Activated T-helper 2 cell treated with anti-CD3 and anti-CD28 coated beads, Interferon-gamma antibody, Interleukin-2, Interleukin-4, amounts not matched to agents 10 μg/mL and 5 μg/mL and 100 μg/mL, durations not matched to agents 14 hours and 24 hours and 36 hours (primary cell): ENCODE data around the gene ADAM11. TPM values are rescaled to one million over a fixed set of nuclear protein-coding genes. Genes with fewer than 3 reads are reported as not detected.

Experiments used
- DNase-seq: peaks from one replicate; pipeline ENCODE4 v3.0.0; 2021; ENCODE audit warnings: low spot score
- H3K27ac Mint-ChIP-seq: one replicate; pipeline ENCODE4 v1.8.0; 2021; ENCODE audit warnings: mixed read lengths
- H3K27me3 Mint-ChIP-seq: one replicate; pipeline ENCODE4 v1.8.0; 2021; ENCODE audit warnings: low read depth, mixed read lengths
- H3K36me3 Mint-ChIP-seq: one replicate; pipeline ENCODE4 v1.8.0; 2021; ENCODE audit warnings: low read depth, mixed read lengths
- H3K4me1 Mint-ChIP-seq: one replicate; pipeline ENCODE4 v1.8.0; 2021; ENCODE audit warnings: low read depth, mixed read lengths
- H3K4me3 Mint-ChIP-seq: one replicate; pipeline ENCODE4 v1.8.0; 2021; ENCODE audit warnings: low read depth, mild to moderate bottlenecking, moderate library complexity, mixed read lengths
- H3K9me3 Mint-ChIP-seq: one replicate; pipeline ENCODE4 v1.8.0; 2021; ENCODE audit warnings: mixed read lengths
- intact Hi-C: fragments of 100-400 bp; cut with micrococcal nuclease; formaldehyde crosslinking; loops from one replicate; pipeline ENCODE4 v1.15.1; 2023
- total RNA-seq: library from RNA; stranded (reverse); gene quantifications from 2 replicates; pipeline ENCODE4 v1.2.3, GENCODE V29; 2022

The ADAM11 gene
- total RNA-seq, 1 donor from 2014 or later = 0.09 TPM

DNA sequence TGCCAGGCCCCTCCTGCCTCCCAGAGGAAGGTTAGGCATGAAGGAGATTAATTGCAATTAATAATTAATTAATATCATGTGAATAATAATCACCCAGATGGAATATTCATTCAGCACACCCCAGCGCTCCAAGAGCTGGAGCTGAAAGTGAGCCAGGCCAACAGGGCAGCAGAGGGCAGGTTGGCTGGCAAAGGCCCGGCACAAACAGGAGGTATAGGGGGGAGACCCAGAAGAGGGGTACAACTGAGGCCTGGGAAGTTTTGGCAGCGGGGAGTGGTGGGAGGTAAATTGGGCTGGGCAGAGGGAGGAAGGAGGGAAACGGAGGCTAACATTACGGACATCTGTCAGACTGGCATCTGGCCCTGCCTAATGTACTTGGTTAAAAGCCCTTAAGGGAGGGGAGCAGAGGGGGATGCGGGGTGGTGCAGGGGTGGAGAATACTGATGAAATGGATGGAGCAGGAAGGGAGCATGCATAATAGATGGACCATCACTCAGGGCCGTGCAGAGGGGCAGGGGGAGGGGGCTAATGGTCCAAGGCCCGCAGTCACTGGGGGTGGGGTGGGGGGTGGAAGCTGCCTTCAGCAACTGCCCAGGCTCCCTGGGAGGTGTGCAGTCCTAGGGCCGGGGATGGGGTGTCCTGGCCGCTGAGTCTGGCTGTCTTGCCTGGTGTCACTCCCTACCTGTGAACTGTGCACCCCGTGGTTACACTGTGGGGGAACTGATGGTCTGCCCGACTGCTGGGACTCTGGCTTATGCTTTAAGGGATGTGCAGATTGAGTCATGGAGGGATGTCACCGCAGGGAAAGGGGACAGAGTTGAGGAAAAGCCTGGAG lies 1.9 kb downstream of the ADAM11 start:
- no peak for DNase-seq
- H3K4me3 Mint-ChIP-seq = no peak overlapping the region
- no peaks in the 10 kb centered on the region for H3K4me1 Mint-ChIP-seq
- H3K27ac Mint-ChIP-seq = no peak overlapping the region
- no peaks in the 10 kb centered on the region for H3K36me3 Mint-ChIP-seq
- H3K27me3 Mint-ChIP-seq = peaks cover 31% of the 10 kb centered on the region
- intact Hi-C loops = no loop called here
- no peaks in the 10 kb centered on the region for H3K9me3 Mint-ChIP-seq

DNA sequence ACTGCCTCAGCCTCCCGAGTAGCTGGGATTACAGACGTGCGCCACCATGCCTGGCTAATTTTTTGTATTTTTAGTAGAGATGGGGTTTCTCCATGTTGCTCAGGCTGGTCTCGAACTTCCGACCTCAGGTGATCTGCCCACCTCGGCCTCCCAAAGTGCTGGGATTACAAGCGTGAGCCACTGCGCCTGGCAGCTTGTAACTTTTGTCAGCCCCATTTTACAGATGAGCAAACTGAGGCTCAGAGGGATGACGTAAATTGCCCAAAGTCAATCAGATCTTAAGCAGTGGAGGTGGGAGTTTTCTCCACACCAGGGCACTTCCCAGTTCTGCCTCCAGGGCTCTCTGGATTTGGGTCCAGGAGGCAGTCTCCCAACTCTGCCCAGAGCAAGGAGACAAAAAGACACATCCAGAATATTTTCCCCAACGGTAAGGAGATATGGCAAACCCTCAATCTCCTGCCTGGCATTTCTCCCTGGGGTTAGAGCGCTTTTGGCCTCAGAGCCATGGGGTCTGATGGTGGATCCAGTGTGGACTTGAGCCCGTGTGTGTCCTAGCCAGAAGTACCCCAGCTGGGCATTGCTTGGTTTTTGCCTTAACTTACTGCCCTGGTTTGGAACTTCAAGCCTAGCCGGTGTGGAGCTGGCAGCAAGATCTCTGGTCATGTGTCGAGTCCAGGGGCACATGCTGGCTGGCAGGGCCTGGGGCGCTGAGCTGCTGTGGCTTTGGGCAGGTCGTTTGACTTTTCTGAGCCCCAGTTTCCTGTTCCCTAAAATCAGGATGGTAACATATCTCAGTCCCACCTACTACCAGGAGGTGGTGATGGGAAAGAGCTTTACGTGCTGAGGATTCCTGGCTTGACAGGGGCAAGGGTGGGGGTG lies 3.4 kb downstream of the ADAM11 start:
- Mint-ChIP-seq H3K4me3 (no peak overlapping the region), H3K4me1 (no peaks in the 10 kb centered on the region), H3K9me3 (no peaks in the 10 kb centered on the region), H3K36me3 (no peaks in the 10 kb centered on the region), H3K27ac (no peak overlapping the region), H3K27me3 (peaks cover 30% of the 10 kb centered on the region)
- intact Hi-C loops = no loop called here
- no peak for DNase-seq

DNA sequence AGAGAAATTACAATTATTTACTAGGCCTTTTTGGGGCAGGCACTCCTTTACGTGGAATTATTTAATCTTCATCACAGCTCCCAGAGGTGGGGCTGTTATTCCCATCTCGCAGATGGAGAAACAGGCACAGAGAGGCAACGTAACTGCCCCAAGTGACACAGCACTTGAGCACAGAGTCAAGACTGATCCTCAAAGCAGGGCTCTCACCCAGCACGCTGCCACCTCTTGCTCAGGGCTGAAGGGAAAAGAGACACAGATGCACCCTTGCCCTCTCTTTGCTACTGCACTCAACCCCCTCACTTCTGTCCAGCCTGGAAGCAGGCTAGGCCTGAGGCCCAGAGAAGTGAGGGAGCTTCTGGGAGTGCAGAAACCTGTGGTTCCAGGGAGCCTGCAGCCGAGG lies 4.4 kb downstream of the ADAM11 start:
- H3K27me3 Mint-ChIP-seq = peaks cover 21% of the 10 kb centered on the region
- no peak overlapping the region for H3K27ac Mint-ChIP-seq
- no peaks in the 10 kb centered on the region for H3K36me3 Mint-ChIP-seq
- H3K9me3 Mint-ChIP-seq = no peaks in the 10 kb centered on the region
- H3K4me3 Mint-ChIP-seq = no peak overlapping the region
- DNase-seq = no peak
- intact Hi-C loops = no loop called here
- peaks cover under 1% of the 10 kb centered on the region for H3K4me1 Mint-ChIP-seq

DNA sequence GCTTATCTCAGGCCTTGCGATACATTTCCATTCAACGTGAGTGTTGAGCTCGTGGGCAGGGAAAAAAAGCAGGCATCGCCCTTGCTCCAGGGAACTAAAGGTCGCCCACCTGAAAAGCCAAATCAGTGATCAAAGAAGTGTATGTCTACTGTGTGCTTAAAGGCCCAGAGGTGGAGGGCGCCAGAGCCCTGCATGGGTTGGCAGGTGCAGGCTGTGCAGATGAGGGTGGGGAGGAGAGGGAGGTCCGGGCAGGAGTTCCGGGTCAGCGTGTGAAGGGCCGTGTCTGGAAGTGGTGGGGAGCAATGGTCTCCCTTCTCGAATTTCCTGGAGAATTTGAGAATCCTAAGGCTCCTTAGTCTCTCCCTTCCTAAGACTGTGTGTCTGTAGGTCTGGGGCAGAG lies 7.2 kb downstream of the ADAM11 start:
- Mint-ChIP-seq H3K4me1 (peaks cover 5% of the 10 kb centered on the region), H3K27ac (no peak overlapping the region), H3K9me3 (no peaks in the 10 kb centered on the region), H3K27me3 (peaks cover 14% of the 10 kb centered on the region), H3K4me3 (no peak overlapping the region), H3K36me3 (no peaks in the 10 kb centered on the region)
- no peak for DNase-seq
- intact Hi-C loops = no loop called here

DNA sequence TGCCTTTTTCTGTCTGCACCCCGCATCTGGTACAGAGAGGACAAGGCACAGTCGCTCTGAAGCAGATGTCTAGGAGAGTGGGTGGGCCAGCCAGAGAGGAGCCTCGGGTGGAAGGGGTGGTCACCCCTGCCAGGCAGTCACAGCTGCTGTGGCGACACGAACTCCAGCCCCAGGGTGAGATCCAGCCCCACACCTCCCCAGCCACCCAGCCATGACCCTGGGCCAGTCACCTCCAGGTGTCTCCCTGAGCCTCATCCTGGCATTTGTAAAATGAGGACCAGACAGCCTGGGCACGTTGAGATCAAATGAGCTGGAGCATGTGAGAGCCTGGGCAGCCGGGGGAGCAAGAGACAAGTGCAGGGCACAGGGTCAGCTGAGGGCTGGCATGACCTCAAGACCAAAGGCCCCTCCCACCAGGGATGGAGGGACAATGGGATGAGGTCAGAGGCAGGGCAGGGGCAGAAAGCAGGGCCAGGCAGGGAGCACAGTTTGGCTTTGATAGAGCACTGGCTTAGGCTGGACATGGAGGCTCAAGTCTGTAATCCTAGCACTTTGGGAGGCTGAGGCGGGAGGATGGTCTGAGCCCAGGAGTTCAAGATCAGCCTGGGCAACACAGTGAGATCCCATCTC lies 7.7 kb downstream of the ADAM11 start:
- Mint-ChIP-seq H3K27me3 (peaks cover 8% of the 10 kb centered on the region), H3K4me1 (peaks cover 5% of the 10 kb centered on the region), H3K36me3 (no peaks in the 10 kb centered on the region), H3K4me3 (no peak overlapping the region), H3K9me3 (no peaks in the 10 kb centered on the region), H3K27ac (no peak overlapping the region)
- DNase-seq = no peak
- intact Hi-C loops = no loop called here

DNA sequence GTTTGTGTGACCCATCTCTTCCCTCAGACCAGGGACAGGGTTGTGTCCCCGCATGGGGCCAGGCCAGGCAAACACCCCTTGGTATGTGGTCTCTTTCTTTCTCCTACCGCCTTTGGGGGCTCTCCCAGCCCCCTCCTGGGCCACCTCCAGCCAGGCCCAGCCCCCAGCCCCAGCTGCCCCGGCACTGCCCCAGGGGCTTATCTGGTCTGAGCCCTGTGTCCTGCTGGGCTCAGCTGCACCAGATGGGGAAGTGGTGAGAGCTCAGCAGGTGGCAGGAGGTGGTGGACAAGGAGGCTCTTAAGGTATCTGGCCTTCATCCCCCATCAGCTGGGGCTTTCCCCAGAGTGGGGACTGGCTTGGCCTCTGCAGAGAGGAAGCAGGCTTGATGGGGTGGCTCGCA lies 8.7 kb downstream of the ADAM11 start:
- H3K4me1 Mint-ChIP-seq = peaks cover 5% of the 10 kb centered on the region
- H3K27ac Mint-ChIP-seq = no peak overlapping the region
- DNase-seq = no peak
- no peak overlapping the region for H3K4me3 Mint-ChIP-seq
- no peaks in the 10 kb centered on the region for H3K9me3 Mint-ChIP-seq
- no peaks in the 10 kb centered on the region for H3K36me3 Mint-ChIP-seq
- peaks cover 8% of the 10 kb centered on the region for H3K27me3 Mint-ChIP-seq
- intact Hi-C loops = no loop called here

DNA sequence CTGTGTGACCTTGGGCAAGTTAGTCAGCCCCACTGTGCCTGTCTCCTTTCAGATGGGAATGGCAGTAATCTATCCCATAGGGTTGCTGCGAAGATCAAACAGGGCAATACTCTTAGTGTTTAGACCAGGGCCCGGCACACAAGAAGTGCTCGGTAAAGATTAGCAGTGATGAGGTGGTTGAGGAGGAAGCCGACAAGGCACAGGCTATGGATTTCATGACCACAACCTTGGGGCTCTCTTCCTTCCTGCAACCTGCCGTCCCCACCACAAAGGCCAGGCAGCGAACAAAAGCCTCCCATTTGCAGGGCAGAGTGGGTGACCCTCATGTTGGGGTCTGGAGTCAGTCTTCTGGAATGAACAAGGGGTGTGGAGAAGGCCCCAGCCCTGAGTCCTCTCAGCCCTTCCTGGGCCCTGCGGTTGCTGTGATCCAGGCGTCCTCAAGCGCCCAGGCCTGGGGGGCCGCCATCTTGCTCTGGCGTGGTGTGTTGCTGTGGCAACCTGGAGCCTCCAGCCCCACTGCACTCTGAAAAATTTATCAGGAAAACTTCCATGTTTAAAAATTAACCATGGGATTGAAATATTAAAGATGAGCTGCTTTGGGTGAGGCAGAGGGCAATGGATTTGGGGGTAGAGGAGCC lies 9.8 kb downstream of the ADAM11 start:
- Mint-ChIP-seq H3K27me3 (peaks cover 6% of the 10 kb centered on the region), H3K9me3 (no peaks in the 10 kb centered on the region), H3K4me1 (peaks cover 5% of the 10 kb centered on the region), H3K36me3 (no peaks in the 10 kb centered on the region), H3K27ac (no peak overlapping the region), H3K4me3 (no peak overlapping the region)
- intact Hi-C loops = no loop called here
- no peak for DNase-seq

DNA sequence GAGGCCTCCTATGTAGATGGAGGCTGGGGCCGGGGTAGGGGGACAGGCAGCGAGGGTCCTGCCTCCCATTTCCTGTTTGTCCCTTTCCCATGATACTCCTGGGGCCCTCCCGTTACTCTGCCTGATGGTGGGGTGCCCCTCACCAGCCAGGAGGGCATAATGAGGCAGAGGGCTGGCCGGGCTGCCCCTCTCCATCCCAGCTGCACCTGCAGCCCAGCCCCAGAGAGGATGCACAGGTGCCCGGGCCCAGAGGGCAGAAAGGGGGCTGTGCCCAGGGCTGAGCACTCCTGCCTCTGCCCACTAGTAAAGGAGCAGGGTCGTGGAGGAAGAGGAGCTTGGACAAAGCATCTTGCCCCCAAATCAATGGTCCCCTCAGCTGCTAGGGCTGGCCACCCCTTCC lies 10.4 kb downstream of the ADAM11 start:
- no peak for DNase-seq
- Mint-ChIP-seq H3K27ac (no peak overlapping the region), H3K4me3 (no peak overlapping the region), H3K9me3 (no peaks in the 10 kb centered on the region), H3K36me3 (no peaks in the 10 kb centered on the region), H3K4me1 (peaks cover 5% of the 10 kb centered on the region), H3K27me3 (peaks cover 6% of the 10 kb centered on the region)
- intact Hi-C loops = no loop called here

DNA sequence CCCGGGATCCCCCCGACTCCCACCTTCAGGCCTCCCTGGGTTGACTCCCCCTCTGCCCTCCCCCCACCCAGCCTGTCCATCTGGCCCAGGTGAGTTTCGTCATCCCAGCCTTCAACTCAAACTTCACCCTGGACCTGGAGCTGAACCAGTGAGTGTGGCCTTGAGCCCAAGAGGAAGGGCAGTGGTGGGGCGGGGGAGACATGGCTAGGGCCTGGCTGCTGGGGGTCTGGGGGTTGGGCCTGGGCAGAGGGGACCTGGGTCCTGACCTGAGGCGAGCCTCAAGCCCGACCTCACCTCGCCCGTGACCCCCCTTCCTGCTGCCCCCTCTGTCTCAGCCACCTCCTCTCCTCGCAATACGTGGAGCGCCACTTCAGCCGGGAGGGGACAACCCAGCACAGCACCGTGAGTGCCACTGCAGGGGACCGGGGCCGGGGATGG lies 10.9 kb downstream of the ADAM11 start:
- no peak for DNase-seq
- H3K36me3 Mint-ChIP-seq = no peaks in the 10 kb centered on the region
- no peak overlapping the region for H3K4me3 Mint-ChIP-seq
- H3K27me3 Mint-ChIP-seq = peaks cover 6% of the 10 kb centered on the region
- intact Hi-C loops = no loop called here
- peaks cover 5% of the 10 kb centered on the region for H3K4me1 Mint-ChIP-seq
- H3K9me3 Mint-ChIP-seq = no peaks in the 10 kb centered on the region
- H3K27ac Mint-ChIP-seq = no peak overlapping the region

DNA sequence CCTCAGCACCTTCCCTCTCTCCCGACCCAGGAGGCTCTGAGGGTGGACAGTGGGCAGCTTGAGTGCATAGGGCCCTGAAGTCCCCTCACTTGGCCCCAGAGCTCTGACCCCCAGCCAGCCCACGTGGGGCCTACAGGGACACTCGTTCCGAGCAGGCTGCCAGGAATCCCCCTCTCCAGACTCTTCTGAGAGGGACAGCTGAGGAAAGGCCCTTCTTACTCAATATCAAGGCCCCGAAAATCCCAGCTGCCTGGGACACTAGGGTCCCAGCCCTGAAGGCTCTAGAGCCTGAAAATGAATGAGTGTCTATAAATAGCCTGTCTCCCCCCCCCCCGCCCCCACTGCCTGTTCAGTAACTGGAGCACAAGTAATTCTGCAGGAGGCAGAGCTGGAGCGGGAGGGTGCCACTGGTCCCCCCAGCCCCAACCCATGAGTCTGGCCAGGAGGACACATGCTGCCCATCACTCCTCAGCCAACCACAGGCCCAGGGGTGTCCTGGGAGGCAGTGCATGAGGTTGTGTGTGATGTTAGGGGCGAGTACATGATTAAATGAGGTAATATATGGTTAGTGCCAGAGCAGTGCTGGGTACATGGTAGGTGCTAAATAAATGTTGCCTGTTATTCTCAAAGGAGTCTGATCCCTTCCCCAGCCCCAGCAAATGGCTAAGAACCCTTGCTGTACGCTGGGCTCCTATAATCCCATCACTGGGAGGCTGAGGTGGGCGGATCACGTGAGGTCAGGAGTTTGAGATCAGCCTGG lies 11.6 kb downstream of the ADAM11 start:
- H3K9me3 Mint-ChIP-seq = no peaks in the 10 kb centered on the region
- DNase-seq = no peak
- intact Hi-C loops = no loop called here
- H3K27ac Mint-ChIP-seq = no peak overlapping the region
- no peaks in the 10 kb centered on the region for H3K36me3 Mint-ChIP-seq
- H3K27me3 Mint-ChIP-seq = peaks cover 6% of the 10 kb centered on the region
- H3K4me3 Mint-ChIP-seq = no peak overlapping the region
- H3K4me1 Mint-ChIP-seq = peaks cover 8% of the 10 kb centered on the region

DNA sequence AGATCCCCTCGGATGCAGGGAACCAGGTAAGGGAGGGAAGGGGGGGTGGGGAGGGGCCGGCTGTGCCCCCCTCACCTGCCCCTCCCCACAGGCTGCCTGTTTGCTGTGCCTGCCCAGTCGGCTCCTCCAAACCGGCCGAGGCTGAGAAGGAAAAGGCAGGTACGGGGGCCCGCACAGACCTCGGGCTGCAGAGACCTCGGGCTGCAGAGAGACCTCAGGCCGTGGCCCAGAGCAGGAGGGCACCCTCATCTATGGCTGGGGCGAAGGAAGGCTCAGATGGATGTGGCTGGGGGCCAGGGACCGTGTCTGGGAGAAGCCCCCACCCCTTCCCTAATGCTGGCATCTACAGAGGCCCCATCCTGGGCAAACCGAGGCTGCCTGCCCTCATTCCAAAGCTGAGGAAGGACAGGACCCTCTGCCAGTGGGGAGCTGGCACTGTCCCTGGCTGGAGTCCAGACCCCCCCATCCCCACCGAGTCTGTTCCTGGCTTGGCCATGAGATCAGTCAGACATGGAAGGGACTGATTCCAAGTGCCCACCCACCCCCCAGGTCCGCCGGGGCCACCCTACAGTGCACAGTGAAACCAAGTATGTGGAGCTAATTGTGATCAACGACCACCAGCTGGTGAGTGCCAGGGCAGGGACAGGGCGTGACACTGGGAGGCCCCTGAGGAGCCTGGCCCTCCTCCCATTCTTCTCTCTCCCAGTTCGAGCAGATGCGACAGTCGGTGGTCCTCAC lies 13.7 kb downstream of the ADAM11 start:
- peaks cover 7% of the 10 kb centered on the region for H3K27me3 Mint-ChIP-seq
- no peak for DNase-seq
- intact Hi-C loops = no loop called here
- H3K9me3 Mint-ChIP-seq = no peaks in the 10 kb centered on the region
- no peak overlapping the region for H3K27ac Mint-ChIP-seq
- H3K4me3 Mint-ChIP-seq = no peak overlapping the region
- H3K36me3 Mint-ChIP-seq = no peaks in the 10 kb centered on the region
- H3K4me1 Mint-ChIP-seq = peaks cover 10% of the 10 kb centered on the region
